ENCODE data around the gene UGT1A4. TPM values are rescaled to one million over a fixed set of nuclear protein-coding genes. Genes with fewer than 3 reads are reported as not detected.

The UGT1A4 gene
- total RNA-seq, 2 donors from 2014 or later: not detected

- Histone ChIP-seq H3K4me3 (no peak overlapping the region), H3K36me3 (no peaks in the 10 kb centered on the region), H3K4me1 (ENCODE audit: control insufficient read depth in 1 of 2, low read depth in 2 of 2) (no peaks in the 10 kb centered on the region), H3K27ac (no peak overlapping the region), H3K9me3 (no peaks in the 10 kb centered on the region), H3K27me3 (replicated peaks; ENCODE audit: insufficient read depth) (no peaks in the 10 kb centered on the region)
- no peak for TF ChIP-seq CTCF (IDR thresholded peaks at IDR 0.05)
- DNase-seq (ENCODE audit: low spot score): no peak
- no peak for ATAC-seq (ENCODE audit: insufficient number of reproducible peaks, low FRiP score, low read depth)
Observed at GRCh38 chr2:233674995-233675394, 43.5 kb upstream of the UGT1A4 start.

- H3K27me3 ChIP-seq (replicated peaks; ENCODE audit: insufficient read depth): no peaks in the 10 kb centered on the region
- TF ChIP-seq CTCF (IDR thresholded peaks at IDR 0.05): no peak
- H3K36me3 ChIP-seq: no peaks in the 10 kb centered on the region
- no peak for DNase-seq (ENCODE audit: low spot score)
- H3K9me3 ChIP-seq: no peaks in the 10 kb centered on the region
- ATAC-seq (ENCODE audit: insufficient number of reproducible peaks, low FRiP score, low read depth): no peak
- H3K4me3 ChIP-seq: no peak overlapping the region
- no peak overlapping the region for H3K27ac ChIP-seq
- H3K4me1 ChIP-seq (ENCODE audit: control insufficient read depth in 1 of 2, low read depth in 2 of 2): no peaks in the 10 kb centered on the region
Observed at GRCh38 chr2:233676046-233676445, 42.5 kb upstream of the UGT1A4 start.

GRCh38 chr2:233679196-233679595 lies 39.3 kb upstream of the UGT1A4 start:
- Histone ChIP-seq H3K4me1 (ENCODE audit: control insufficient read depth in 1 of 2, low read depth in 2 of 2) (no peaks in the 10 kb centered on the region), H3K27me3 (replicated peaks; ENCODE audit: insufficient read depth) (no peaks in the 10 kb centered on the region), H3K27ac (no peak overlapping the region), H3K4me3 (no peak overlapping the region), H3K9me3 (no peaks in the 10 kb centered on the region), H3K36me3 (no peaks in the 10 kb centered on the region)
- ATAC-seq (ENCODE audit: insufficient number of reproducible peaks, low FRiP score, low read depth): no peak
- no peak for DNase-seq (ENCODE audit: low spot score)
- TF ChIP-seq CTCF (IDR thresholded peaks at IDR 0.05): no peak

GRCh38 chr2:233680361-233681045 lies 38.0 kb upstream of the UGT1A4 start:
- no peak for TF ChIP-seq CTCF (IDR thresholded peaks at IDR 0.05)
- Histone ChIP-seq H3K4me3 (no peak overlapping the region), H3K27me3 (replicated peaks; ENCODE audit: insufficient read depth) (no peaks in the 10 kb centered on the region), H3K27ac (no peak overlapping the region), H3K4me1 (ENCODE audit: control insufficient read depth in 1 of 2, low read depth in 2 of 2) (no peaks in the 10 kb centered on the region), H3K36me3 (no peaks in the 10 kb centered on the region), H3K9me3 (no peaks in the 10 kb centered on the region)
- no peak for ATAC-seq (ENCODE audit: insufficient number of reproducible peaks, low FRiP score, low read depth)
- DNase-seq (ENCODE audit: low spot score): no peak

- TF ChIP-seq CTCF (IDR thresholded peaks at IDR 0.05): no peak
- ATAC-seq (ENCODE audit: insufficient number of reproducible peaks, low FRiP score, low read depth) (no peak), DNase-seq (ENCODE audit: low spot score) (no peak)
- H3K27me3 ChIP-seq (replicated peaks; ENCODE audit: insufficient read depth): no peaks in the 10 kb centered on the region
- H3K4me3 ChIP-seq: no peak within 1 kb of the TSS
- no peaks in the 10 kb centered on the region for H3K36me3 ChIP-seq
- H3K9me3 ChIP-seq: no peaks in the 10 kb centered on the region
- no peaks in the 10 kb centered on the region for H3K4me1 ChIP-seq (ENCODE audit: control insufficient read depth in 1 of 2, low read depth in 2 of 2)
- H3K27ac ChIP-seq: no peak within 1 kb of the TSS
Observed at GRCh38 chr2:233681521-233682099, 36.9 kb upstream of the UGT1A4 start, which contains the start of gene UGT1A7. UGT1A7 (plus strand) TSS chr2:233681901; CDS start chr2:233681938, 37 bp downstream.

All from thoracic aorta (tissue), 2 donors.